NOMO-1 (cell line): Measurements from ENCODE around the gene SYTL3.

ENCODE experiments used
- DNase-seq, 2 experiments: peaks; one replicate each; lab custom pipeline; 2025; ENCODE audit not compliant: unreplicated experiment in 2 of 2; lab: John Stamatoyannopoulos, UW

The SYTL3 gene

GRCh38 chr6:158756977-158757752 is 107.3 kb downstream of the SYTL3 start:
- no peak for DNase-seq

GRCh38 chr6:158757753-158758090 is 107.9 kb downstream of the SYTL3 start:
- DNase-seq = no peak

GRCh38 chr6:158758451-158758860 is 108.6 kb downstream of the SYTL3 start:
- DNase-seq = no peak

GRCh38 chr6:158758941-158759479 is 109.2 kb downstream of the SYTL3 start:
- no peak for DNase-seq

GRCh38 chr6:158759966-158760617 is 110.2 kb downstream of the SYTL3 start:
- DNase-seq = no peak

GRCh38 chr6:158760618-158761250 is 110.9 kb downstream of the SYTL3 start:
- no peak for DNase-seq

- DNase-seq = no peak
Measured at GRCh38 chr6:158761746-158762145, 111.9 kb downstream of the SYTL3 start.

- DNase-seq = peak in 1 of 2 experiments; percentile 1
Measured at GRCh38 chr6:158762787-158763433, 113.1 kb downstream of the SYTL3 start.

GRCh38 chr6:158763434-158764182 is 113.8 kb downstream of the SYTL3 start:
- no peak for DNase-seq

- DNase-seq = no peak
Measured at GRCh38 chr6:158764183-158764849, 114.5 kb downstream of the SYTL3 start.

GRCh38 chr6:158764926-158765325 is 115.1 kb downstream of the SYTL3 start:
- no peak for DNase-seq

- DNase-seq = no peak
Measured at GRCh38 chr6:158765499-158766068, 115.7 kb downstream of the SYTL3 start.

GRCh38 chr6:158766621-158767455 is 117.0 kb downstream of the SYTL3 start:
- no peak for DNase-seq

- DNase-seq = no peak
Measured at GRCh38 chr6:158767709-158768108, 117.9 kb downstream of the SYTL3 start.

- DNase-seq = no peak
Measured at GRCh38 chr6:158768436-158768835, 118.6 kb downstream of the SYTL3 start.

- no peak for DNase-seq
Measured at GRCh38 chr6:158769234-158769770, 119.4 kb downstream of the SYTL3 start.

GRCh38 chr6:158769771-158770432 is 120.0 kb downstream of the SYTL3 start:
- DNase-seq = no peak
